ENCODE measurements around the gene DPP9. TPM values are rescaled to one million over a fixed set of nuclear protein-coding genes. Genes with fewer than 3 reads are reported as not detected.
"Not testable (repeated sequence)": the region's sequence is repeated elsewhere in the genome, so short reads cannot be mapped to it uniquely, and the experiment has no call there.

Gene DPP9
- polyA plus RNA-seq, 3 donors = 12.6 to 23.8 (median 13.9) TPM

GRCh38 chr19:4682417-4683200, 41.0 kb downstream of the DPP9 start:
- no peak for DNase-seq
- Histone ChIP-seq H3K27me3 (ENCODE audit: control insufficient read depth in 2 of 2, insufficient read depth in 2 of 2, low read length in 2 of 2) (no peaks in the 10 kb centered on the region), H3K4me3 (replicated peaks in 1 of 3; ENCODE audit: low read depth in 2 of 3, low read length in 3 of 3) (no peak overlapping the region), H3K79me2 (ENCODE audit: insufficient read depth, low read length) (no peaks in the 10 kb centered on the region), H3K36me3 (replicated peaks in 1 of 2; ENCODE audit: control insufficient read depth in 1 of 2, insufficient read depth in 2 of 2, low read length in 2 of 2) (peaks cover 74 to 93% of the 10 kb centered on the region in 2 donors), H3K4me2 (replicated peaks; ENCODE audit: extremely low read depth, low read length, poor library complexity, severe bottlenecking) (no peak overlapping the region), H4K20me1 (ENCODE audit: insufficient read depth, low read length) (no peaks in the 10 kb centered on the region), H3K4me1 (ENCODE audit: control insufficient read depth in 1 of 2, insufficient read depth in 2 of 2, low read length in 2 of 2) (no peaks in the 10 kb centered on the region), H3K9ac (ENCODE audit: insufficient read depth, low read length, poor library complexity, severe bottlenecking) (no peak overlapping the region), H2AFZ (ENCODE audit: insufficient read depth, low read depth, low read length, poor library complexity, severe bottlenecking) (no peak overlapping the region), H3K9me3 (replicated peaks in 1 of 2; ENCODE audit: control insufficient read depth in 1 of 2, insufficient read depth in 1 of 2, low read length in 2 of 2) (no peaks in the 10 kb centered on the region), H3K27ac (ENCODE audit: low read depth in 1 of 2, low read length in 2 of 2) (no peak overlapping the region)
- intact Hi-C loops (cut with micrococcal nuclease) = no loop called here
- H3K4me3 Mint-ChIP-seq = no peak overlapping the region
- H3K27ac Mint-ChIP-seq = no peak overlapping the region
- no peaks in the 10 kb centered on the region for H3K4me1 Mint-ChIP-seq
- 97% methylated on average over 30 of the region's 45 CpGs for WGBS (ENCODE audit: insufficient coverage)
- peaks cover 0 to 2% (median 0%) of the 10 kb centered on the region in 7 donors for H3K9me3 Mint-ChIP-seq
- H3K27me3 Mint-ChIP-seq (ENCODE audit: low read depth in 3 of 3) = no peaks in the 10 kb centered on the region
- peaks cover 58 to 90% of the 10 kb centered on the region in 2 donors for H3K36me3 Mint-ChIP-seq
- TF ChIP-seq CTCF (IDR thresholded peaks at IDR 0.05) = no peak

- H3K36me3 Mint-ChIP-seq = peaks cover 52 to 90% of the 10 kb centered on the region in 2 donors
- H4K20me1 ChIP-seq (ENCODE audit: insufficient read depth, low read length); H3K4me2 ChIP-seq (replicated peaks; ENCODE audit: extremely low read depth, low read length, poor library complexity, severe bottlenecking); H3K4me3 Mint-ChIP-seq; H3K27me3 ChIP-seq (ENCODE audit: control insufficient read depth in 2 of 2, insufficient read depth in 2 of 2, low read length in 2 of 2); H3K27me3 Mint-ChIP-seq (ENCODE audit: low read depth in 3 of 3); H3K9me3 ChIP-seq (replicated peaks in 1 of 2; ENCODE audit: control insufficient read depth in 1 of 2, insufficient read depth in 1 of 2, low read length in 2 of 2); H3K27ac ChIP-seq (ENCODE audit: low read depth in 1 of 2, low read length in 2 of 2); H3K4me1 Mint-ChIP-seq; H3K79me2 ChIP-seq (ENCODE audit: insufficient read depth, low read length); H3K9ac ChIP-seq (ENCODE audit: insufficient read depth, low read length, poor library complexity, severe bottlenecking); intact Hi-C loops (cut with micrococcal nuclease); H3K9me3 Mint-ChIP-seq; H3K4me3 ChIP-seq (replicated peaks in 1 of 3; ENCODE audit: low read depth in 2 of 3, low read length in 3 of 3); H2AFZ ChIP-seq (ENCODE audit: insufficient read depth, low read depth, low read length, poor library complexity, severe bottlenecking); DNase-seq; H3K4me1 ChIP-seq (ENCODE audit: control insufficient read depth in 1 of 2, insufficient read depth in 2 of 2, low read length in 2 of 2); H3K27ac Mint-ChIP-seq: not testable (repeated sequence)
- 100% methylated on average over 4 of the region's 7 CpGs for WGBS (ENCODE audit: insufficient coverage)
- peaks cover 64 to 84% of the 10 kb centered on the region in 2 donors for H3K36me3 ChIP-seq (replicated peaks in 1 of 2; ENCODE audit: control insufficient read depth in 1 of 2, insufficient read depth in 2 of 2, low read length in 2 of 2)
Observed at GRCh38 chr19:4680021-4680420, 43.6 kb downstream of the DPP9 start.

Measured in CD14-positive monocyte (primary cell).